Erythroblast (primary cell): Measurements from ENCODE around the gene SNCA.

Experiments used
- GATA1 ChIP-seq: IDR thresholded peaks from 2 replicates; pipeline ENCODE4 v1.6.1; 2011; ENCODE audit warnings: low read depth, mild to moderate bottlenecking, control low read depth, low read length, moderate library complexity
- POLR2A ChIP-seq: IDR thresholded peaks from 2 replicates; pipeline ENCODE4 v1.6.1; 2011; ENCODE audit warnings: mild to moderate bottlenecking, low read length

DNA sequence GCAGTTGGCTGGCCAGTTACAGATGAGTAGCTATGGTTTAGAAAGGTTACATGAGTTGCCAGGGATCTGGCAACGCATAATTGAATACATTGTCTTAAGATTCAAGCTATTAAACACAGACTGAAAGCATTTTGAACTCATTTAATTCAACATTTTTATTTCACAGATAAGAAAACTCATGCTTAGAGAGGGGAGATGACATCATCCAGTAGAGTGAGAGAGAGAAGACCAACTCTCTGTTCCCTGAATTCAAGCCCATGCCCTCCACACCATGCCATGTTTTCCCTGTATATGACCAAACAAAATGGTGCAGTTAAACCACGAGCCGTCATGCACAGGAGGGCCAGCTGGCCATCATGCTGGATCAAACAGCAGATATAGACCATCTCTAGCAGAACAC is 22.6 kb downstream of the SNCA start:
- TF ChIP-seq POLR2A (no peak), GATA1 (no peak)
